ENCODE results near the gene GALNT2. TPM values are rescaled to one million over a fixed set of nuclear protein-coding genes. Genes with fewer than 3 reads are reported as not detected.

The GALNT2 gene
- total RNA-seq, 1 donor from 2014 or later: 72.2 TPM

DNA sequence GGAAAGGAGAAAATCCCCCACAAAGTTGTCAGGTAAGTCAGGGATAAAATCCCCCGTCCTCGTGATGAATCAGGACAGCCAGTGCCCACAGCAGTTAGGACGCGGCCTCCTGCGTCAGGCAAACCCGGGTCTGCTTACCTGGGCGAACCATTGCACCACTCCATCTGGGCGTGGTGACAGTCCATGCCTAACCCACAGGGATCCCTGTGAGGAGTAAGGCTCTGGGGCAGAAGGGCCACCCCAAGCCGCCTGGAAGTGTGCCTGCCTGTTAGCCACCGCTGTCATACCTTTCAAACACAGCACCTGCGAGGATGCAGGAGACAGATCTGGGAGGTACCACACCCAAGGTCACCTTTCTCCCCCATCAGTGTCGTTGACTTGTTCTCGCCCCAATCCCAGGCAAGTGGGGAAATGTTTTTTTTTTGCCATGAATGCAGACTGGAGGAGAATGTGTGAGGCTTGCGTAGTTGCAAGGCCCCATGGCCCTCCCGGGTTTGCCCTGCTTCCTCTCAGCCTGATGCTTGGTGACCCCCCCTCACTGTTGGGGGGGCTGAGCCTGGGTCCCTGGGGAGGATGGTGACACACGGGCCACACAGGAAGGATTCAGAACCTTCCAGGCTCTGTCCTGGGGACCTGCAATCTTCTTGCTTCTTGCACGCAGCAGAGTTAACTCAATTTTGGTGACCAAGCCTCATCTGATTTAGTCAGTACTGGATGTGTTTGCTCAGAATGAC, 252.1 kb downstream of the GALNT2 start:
- DNase-seq (ENCODE audit: low spot score): no peak

DNA sequence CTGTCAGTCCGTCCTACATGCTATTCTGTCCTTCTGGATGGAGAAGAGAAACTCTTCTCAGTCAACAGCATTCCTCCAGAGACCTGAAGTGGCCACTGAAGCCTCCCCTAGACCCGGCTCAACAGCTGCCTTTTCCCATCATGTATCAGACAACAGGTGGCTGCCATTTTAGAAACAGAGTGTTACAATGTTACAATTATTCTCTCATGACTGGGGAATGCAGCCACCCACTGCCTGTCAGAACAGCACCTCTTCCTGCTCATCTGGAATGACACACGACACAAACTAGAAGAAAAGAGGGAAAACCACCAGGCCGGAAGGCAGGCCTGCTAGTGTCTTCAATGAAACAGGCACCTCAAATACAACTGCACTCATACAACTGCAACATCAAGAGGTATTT, 253.8 kb downstream of the GALNT2 start:
- no peak for DNase-seq (ENCODE audit: low spot score)

DNA sequence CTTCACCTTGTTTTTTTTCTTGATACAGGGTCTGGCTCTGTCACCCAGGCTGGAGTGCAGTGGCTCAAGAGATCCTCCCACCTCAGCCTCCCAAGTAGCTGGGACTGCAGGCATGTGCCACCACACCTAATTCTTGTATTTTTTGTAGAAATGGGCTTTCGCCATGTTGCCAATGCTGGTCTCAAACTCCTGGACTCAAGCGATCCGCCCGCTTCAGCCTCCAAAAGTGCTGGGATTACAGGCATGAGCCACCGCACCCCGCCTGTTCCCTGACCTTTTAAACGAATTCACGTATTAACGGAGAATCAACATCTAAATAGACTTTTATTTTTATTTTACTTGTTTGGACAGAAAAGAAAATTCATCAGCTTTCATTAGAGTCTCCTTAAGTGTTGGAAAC, 254.3 kb downstream of the GALNT2 start:
- DNase-seq (ENCODE audit: low spot score): no peak

DNA sequence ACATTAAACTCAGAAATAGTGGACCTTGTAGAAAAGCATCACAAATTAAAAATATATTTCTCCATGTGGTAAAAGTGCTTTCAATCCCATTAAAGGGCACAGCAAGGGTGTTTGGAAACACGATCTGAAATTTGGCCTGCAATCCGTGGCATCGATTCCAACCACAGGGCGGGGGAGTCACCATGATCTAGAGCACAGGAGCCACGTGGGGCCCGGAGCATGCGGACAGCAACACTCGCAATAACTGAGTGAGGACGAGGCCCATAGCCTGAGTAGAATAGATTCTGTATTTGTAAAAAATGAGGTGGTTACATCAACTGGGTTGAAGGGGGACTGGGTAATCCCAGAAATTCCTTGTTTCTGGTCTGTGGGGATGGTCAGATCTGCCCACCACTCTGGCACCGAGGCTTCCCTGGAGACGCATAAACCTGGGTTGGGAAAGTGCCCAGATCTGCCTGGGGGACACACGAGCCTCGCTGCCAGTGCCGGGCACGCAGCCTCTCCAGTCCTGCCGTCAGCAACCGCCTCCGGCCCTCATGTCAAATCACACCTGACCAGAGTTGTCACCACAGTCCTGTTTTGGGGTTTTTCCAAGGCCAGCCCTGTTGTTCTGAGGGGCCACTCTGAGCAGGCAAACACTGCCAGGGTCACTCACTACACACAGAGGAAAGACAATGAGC, 254.8 kb downstream of the GALNT2 start:
- no peak for DNase-seq (ENCODE audit: low spot score)

DNA sequence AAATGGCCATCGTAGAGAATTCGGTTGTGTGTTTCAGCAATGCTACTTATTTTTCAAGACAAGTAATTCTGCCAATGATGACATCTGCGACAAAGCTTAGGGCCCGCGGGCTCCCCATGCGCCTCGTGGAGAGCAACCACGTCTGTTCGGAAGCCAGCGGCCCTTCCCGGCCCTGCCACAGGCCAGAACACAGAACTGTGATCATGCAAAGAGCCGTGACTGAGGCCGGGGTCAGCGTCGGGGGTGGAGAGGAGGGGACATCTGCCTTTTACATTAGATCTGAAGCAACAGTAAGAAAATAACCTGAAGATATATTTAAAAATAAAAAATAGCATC, 255.4 kb downstream of the GALNT2 start:
- no peak for DNase-seq (ENCODE audit: low spot score)

DNA sequence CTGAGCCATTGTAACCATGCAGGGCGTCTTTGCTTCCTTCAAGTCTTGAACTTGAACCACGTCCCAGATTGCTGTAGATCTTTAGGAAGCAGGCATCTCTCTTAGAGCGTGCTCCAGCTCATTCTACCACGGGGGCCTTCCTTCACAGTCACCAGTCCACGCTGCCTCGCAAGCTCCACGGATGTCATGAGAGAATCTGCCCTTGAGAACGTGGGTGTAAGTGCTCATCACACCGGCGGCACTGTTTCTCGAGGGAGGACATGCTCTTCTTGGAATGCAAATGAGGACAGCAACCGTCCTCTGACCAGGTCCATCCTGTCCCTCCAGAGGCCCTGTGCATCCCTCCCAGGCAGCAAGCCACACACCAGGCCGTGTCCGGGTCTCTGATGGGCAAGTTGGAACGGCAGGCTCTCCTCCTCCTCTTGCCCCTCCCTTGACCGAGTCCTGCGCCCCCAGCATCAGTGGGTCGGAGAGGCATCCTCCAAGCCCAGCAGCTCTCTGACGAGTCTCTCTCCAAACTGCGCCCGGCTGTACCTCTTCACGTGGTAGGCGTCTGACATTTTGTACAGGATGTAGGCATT, 256.0 kb downstream of the GALNT2 start:
- DNase-seq (ENCODE audit: low spot score): no peak

DNA sequence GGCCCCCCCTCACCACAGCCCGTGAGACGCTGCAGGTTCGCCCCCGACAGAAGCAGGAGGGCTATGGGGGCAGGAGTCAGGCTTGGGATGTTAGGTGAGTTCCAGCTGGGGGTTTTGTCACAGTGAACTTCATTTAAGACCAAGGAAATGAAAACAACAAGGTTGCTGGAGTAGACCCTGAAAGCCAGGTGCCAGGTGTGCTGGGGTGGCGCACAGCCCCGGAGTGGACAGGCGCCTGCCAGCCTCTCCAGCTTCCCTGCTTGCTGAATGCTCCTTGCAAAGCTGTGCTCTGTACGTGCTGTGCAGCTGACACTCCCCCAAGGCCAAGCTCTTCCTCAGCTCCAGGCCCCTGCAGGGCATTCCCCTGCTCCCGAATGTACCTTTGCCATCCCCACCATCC, 256.6 kb downstream of the GALNT2 start:
- DNase-seq (ENCODE audit: low spot score): no peak

DNA sequence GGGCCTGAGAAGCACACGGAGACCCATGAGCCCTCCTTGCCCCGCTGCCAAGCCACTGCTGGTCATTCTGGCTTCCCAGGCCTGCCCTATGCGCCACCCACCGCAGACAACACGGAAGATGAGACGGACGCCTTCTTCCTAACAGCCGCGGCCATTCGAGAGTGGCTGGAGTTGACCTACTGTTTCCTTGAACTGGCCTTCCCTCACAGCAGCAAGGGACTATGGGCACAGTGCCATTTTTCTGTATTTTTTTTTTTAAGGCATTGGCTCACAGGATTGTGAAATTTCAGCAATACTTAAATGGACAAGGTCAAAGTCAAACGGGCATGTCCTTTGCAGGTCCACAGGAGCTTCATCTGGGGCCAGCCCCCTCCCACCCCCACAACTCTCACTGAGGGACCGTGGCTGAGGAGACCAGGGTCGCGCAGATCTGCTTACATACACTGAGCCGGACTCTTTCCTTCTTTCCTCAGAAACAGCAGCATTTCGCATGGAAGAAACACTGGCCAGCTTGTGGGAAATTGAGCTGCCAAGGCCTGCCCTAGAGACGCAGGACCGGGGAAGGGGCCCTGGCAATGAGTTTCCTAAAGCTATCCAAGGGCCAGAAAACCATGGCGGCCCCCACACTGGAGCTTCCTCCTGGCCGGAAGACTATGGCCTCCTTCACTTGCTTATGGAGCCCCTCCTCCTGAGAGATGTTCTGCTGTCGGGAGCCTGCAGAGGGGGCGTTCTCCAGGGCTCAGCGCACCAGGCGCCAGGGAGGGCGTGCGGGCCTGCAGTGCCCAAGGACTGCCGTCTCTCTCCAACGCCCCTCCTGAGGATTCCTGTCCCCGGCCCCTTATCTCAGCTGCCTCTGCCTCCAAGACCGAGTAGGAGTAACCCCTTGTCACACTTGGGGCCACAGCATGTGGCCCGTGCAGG, 260.2 kb downstream of the GALNT2 start:
- no peak for DNase-seq (ENCODE audit: low spot score)

DNA sequence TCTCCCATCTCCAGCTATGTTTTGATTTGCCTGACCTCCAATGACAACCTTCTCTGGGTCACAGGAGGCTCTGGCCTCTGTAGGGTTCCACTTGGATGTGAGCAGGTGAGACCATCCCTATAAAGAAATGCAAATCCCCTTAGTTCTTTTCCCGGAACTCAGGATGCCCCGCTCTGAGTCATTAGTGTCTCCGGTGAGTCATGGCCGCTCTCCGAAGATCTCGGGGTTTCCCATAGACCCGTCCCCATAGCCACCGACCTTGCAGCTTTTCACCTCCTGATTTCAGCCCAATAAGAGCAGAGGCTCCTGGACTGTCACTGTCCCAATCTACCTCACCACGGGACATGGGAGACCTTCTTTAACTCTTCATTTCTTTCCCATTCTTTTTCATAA, 260.9 kb downstream of the GALNT2 start:
- no peak for DNase-seq (ENCODE audit: low spot score)

DNA sequence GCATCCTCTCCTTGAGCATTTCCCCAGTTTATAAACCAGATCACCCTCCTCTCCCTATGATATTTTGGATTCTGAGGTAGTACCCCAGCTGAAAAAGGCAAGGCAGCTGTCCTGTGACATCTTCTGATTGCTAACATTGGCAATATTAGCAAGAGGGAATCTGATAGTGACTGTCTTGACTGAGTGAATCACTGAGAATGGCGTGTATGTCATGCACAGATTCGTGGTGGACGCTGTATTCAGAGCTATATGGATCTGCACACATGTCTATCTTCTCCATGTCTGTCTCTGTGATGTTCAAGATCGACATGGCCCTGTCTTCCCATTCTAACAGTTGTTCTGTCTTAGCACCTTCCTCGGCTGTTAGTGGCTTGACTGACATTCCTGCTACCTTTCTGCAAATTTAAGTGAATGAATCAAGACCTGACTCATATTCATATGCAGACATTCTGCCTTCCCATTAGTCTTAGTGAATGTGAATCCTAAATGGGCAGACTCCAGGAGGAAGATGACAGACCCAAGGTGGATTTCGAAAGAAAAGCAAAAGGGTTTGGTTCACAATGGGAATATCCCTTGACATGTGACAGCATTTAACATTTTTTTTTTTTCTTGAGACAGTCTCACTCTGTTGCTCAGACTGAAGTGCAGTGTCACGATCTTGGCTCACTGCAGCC, 261.4 kb downstream of the GALNT2 start:
- no peak for DNase-seq (ENCODE audit: low spot score)

DNA sequence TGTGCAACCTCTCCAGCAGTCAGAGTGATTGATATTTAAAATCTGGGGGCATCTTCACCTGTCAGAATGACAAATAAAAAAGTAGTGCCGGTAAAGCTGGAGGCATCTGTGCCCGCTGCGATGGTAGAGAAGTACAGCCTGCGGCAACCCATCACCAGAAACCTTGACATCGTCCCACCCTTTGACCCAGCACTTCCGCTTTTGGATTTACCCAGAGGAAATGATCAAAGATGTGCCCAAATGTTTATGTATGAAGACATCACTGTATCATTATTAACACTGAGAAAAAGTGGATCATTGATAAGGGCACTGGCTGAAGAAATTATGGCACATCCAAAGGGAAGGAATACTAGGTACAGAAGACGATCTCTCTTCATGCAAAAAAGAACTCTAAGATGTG, 263.1 kb downstream of the GALNT2 start:
- DNase-seq (ENCODE audit: low spot score): no peak
